Hepatocyte (in vitro differentiated cells): ENCODE data around the gene ACSL5. TPM values are rescaled to one million over a fixed set of nuclear protein-coding genes. Genes with fewer than 3 reads are reported as not detected.
A peak's percentile ranks its signal among the peaks of the same experiment; 100 is the strongest.

Experiments
- DNase-seq: peaks from one replicate; pipeline ENCODE4 v3.0.0-alpha.2; 2016; ENCODE audit warnings: low spot score
- H2AFZ ChIP-seq: fragments of 200-600 bp; sonication (generic); 2 replicates; pipeline ENCODE4 v1.6.0; 2016; ENCODE audit warnings: antibody characterized with exemption, mild to moderate bottlenecking
- H3K27ac ChIP-seq: fragments of 200-600 bp; sonication (generic); 2 replicates; pipeline ENCODE4 v1.5.1; 2016; ENCODE audit warnings: mild to moderate bottlenecking
- H3K27me3 ChIP-seq: fragments of 200-600 bp; sonication (generic); 2 replicates; pipeline ENCODE4 v1.6.1; 2016
- H3K36me3 ChIP-seq: fragments of 200-600 bp; sonication (generic); replicated peaks from 2 replicates; pipeline ENCODE4 v1.5.1; 2016; ENCODE audit warnings: low read depth; ENCODE audit not compliant: insufficient read depth
- H3K4me1 ChIP-seq: fragments of 200-600 bp; sonication (generic); 2 replicates; pipeline ENCODE4 v1.5.1; 2016; ENCODE audit warnings: mild to moderate bottlenecking, moderate library complexity; ENCODE audit not compliant: insufficient read depth
- H3K4me2 ChIP-seq: fragments of 200-600 bp; sonication (generic); 2 replicates; pipeline ENCODE4 v1.6.0; 2016
- H3K4me3 ChIP-seq: fragments of 200-600 bp; sonication (generic); 2 replicates; pipeline ENCODE4 v1.5.1; 2016; ENCODE audit warnings: mild to moderate bottlenecking
- H3K79me2 ChIP-seq: fragments of 200-600 bp; sonication (generic); 2 replicates; pipeline ENCODE4 v1.6.0; 2017; ENCODE audit warnings: mild to moderate bottlenecking
- H3K9me2 ChIP-seq: fragments of 200-600 bp; sonication (generic); replicated peaks from 2 replicates; pipeline ENCODE4 v1.6.0; 2017; ENCODE audit warnings: mild to moderate bottlenecking; ENCODE audit not compliant: insufficient read depth
- H3K9me3 ChIP-seq: fragments of 200-600 bp; sonication (generic); 2 replicates; pipeline ENCODE4 v1.5.1; 2016; ENCODE audit warnings: low read depth, mild to moderate bottlenecking
- H4K20me1 ChIP-seq: fragments of 200-600 bp; sonication (generic); 2 replicates; pipeline ENCODE4 v1.6.0; 2016; ENCODE audit warnings: mild to moderate bottlenecking; ENCODE audit not compliant: insufficient read depth, poor library complexity, severe bottlenecking
- EZH2 ChIP-seq: fragments of 200-600 bp; sonication (generic); IDR thresholded peaks from 2 replicates; pipeline ENCODE4 v1.6.1; 2016; ENCODE audit warnings: antibody characterized with exemption, mild to moderate bottlenecking, borderline replicate concordance
- EZH2phosphoT487 ChIP-seq: fragments of 200-600 bp; sonication (generic); IDR thresholded peaks from one replicate; pipeline ENCODE4 v1.6.1; 2018; ENCODE audit warnings: antibody characterized with exemption, mild to moderate bottlenecking, low read depth, moderate library complexity; ENCODE audit not compliant: unreplicated experiment, severe bottlenecking
- WGBS: methylation state at CpG from one replicate; pipeline ENCODE4 v1.1.6; 2016; ENCODE audit warnings: low lambda C conversion rate; ENCODE audit errors: missing lambda C conversion rate; 5-methylcytosine and 5-hydroxymethylcytosine counted together
- polyA plus RNA-seq: library from polyadenylated mRNA; unstranded; fragments of >200 nt; fragmentation: Nextera tagmentation; extraction: Ambion mirVana; gene quantifications from 2 replicates; pipeline ENCODE4 v1.2.1, GENCODE V29; 2016
- total RNA-seq: library from RNA; depleted of rRNA; stranded (reverse); fragments of >200 nt; gene quantifications from 2 replicates; pipeline ENCODE4 v1.2.3, GENCODE V29; 2014
- TF ChIP-seq, protein P1 (sequence below): fragments of 200-600 bp; sonication (generic); IDR thresholded peaks from 2 replicates; pipeline ENCODE4 v1.5.1; 2016; ENCODE audit warnings: antibody characterized with exemption, mild to moderate bottlenecking; ENCODE audit not compliant: poor library complexity

ACSL5 gene, protein sequence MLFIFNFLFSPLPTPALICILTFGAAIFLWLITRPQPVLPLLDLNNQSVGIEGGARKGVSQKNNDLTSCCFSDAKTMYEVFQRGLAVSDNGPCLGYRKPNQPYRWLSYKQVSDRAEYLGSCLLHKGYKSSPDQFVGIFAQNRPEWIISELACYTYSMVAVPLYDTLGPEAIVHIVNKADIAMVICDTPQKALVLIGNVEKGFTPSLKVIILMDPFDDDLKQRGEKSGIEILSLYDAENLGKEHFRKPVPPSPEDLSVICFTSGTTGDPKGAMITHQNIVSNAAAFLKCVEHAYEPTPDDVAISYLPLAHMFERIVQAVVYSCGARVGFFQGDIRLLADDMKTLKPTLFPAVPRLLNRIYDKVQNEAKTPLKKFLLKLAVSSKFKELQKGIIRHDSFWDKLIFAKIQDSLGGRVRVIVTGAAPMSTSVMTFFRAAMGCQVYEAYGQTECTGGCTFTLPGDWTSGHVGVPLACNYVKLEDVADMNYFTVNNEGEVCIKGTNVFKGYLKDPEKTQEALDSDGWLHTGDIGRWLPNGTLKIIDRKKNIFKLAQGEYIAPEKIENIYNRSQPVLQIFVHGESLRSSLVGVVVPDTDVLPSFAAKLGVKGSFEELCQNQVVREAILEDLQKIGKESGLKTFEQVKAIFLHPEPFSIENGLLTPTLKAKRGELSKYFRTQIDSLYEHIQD
- total RNA-seq (40.2 and 43.1 TPM in 2 replicates), polyA plus RNA-seq (22.2 and 22.7 TPM in 2 replicates)

GRCh38 chr10:112373912-112374338, at the start of gene ACSL5:
Gene ACSL5 (plus strand): TSS chr10:112374116. CDS start chr10:112394947, 20,831 bp downstream.
- Histone ChIP-seq H3K27me3 (no peaks in the 10 kb centered on the region), H3K9me3 (no peaks in the 10 kb centered on the region), H3K36me3 (no peaks in the 10 kb centered on the region), H3K9me2 (no peaks in the 10 kb centered on the region), H3K4me2 (peak within 1 kb of the TSS; percentile 67), H3K27ac (peak within 1 kb of the TSS; percentile 89), H4K20me1 (no peaks in the 10 kb centered on the region), H2AFZ (no peak within 1 kb of the TSS), H3K4me3 (no peak within 1 kb of the TSS), H3K79me2 (peaks cover 3% of the 10 kb centered on the region), H3K4me1 (peaks cover 19% of the 10 kb centered on the region)
- WGBS: 51% methylated on average over 4 of the region's 4 CpGs
- DNase-seq: peak; percentile 48
- TF ChIP-seq EZH2phosphoT487 (no peak), EZH2 (no peak)
- TF ChIP-seq, protein P1, sequence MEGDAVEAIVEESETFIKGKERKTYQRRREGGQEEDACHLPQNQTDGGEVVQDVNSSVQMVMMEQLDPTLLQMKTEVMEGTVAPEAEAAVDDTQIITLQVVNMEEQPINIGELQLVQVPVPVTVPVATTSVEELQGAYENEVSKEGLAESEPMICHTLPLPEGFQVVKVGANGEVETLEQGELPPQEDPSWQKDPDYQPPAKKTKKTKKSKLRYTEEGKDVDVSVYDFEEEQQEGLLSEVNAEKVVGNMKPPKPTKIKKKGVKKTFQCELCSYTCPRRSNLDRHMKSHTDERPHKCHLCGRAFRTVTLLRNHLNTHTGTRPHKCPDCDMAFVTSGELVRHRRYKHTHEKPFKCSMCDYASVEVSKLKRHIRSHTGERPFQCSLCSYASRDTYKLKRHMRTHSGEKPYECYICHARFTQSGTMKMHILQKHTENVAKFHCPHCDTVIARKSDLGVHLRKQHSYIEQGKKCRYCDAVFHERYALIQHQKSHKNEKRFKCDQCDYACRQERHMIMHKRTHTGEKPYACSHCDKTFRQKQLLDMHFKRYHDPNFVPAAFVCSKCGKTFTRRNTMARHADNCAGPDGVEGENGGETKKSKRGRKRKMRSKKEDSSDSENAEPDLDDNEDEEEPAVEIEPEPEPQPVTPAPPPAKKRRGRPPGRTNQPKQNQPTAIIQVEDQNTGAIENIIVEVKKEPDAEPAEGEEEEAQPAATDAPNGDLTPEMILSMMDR: no peak

DNA sequence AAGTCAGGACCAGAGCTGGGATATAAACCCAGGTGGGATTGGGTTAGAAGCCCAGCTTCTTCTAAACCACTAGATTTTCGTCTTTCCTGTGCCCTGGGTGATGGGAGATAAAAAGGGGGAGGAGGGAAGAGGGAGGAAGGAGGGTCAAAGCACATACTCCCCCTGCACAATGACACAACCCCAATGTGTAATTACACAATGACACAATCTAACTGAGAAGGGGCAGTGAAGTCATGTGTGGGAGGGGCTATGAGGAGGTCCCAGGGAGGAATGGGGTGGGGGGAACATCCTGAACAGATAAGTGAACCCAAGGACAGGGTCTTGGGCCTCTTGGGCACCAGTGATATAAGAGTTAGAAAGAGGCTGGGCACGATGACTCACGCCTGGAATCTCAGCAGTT, 46.2 kb upstream of the ACSL5 start:
- no peak for DNase-seq
- Histone ChIP-seq H3K36me3 (no peaks in the 10 kb centered on the region), H3K9me2 (no peaks in the 10 kb centered on the region), H4K20me1 (no peaks in the 10 kb centered on the region), H3K4me1 (peaks cover 15% of the 10 kb centered on the region), H3K4me2 (no peak overlapping the region), H3K4me3 (no peak overlapping the region), H3K79me2 (no peaks in the 10 kb centered on the region), H3K27me3 (no peaks in the 10 kb centered on the region), H3K27ac (no peak overlapping the region), H2AFZ (no peak overlapping the region), H3K9me3 (no peaks in the 10 kb centered on the region)
- 96% methylated on average over 3 of the region's 3 CpGs for WGBS
- TF ChIP-seq, protein P1: no peak
- TF ChIP-seq EZH2 (no peak), EZH2phosphoT487 (no peak)

GRCh38 chr10:112330162-112330561, 43.8 kb upstream of the ACSL5 start:
- Histone ChIP-seq H2AFZ (no peak overlapping the region), H3K4me3 (no peak overlapping the region), H3K79me2 (no peaks in the 10 kb centered on the region), H3K4me2 (no peak overlapping the region), H4K20me1 (no peaks in the 10 kb centered on the region), H3K4me1 (peaks cover 24% of the 10 kb centered on the region), H3K9me2 (no peaks in the 10 kb centered on the region), H3K9me3 (no peaks in the 10 kb centered on the region), H3K36me3 (no peaks in the 10 kb centered on the region), H3K27ac (peak overlapping the region; percentile 26), H3K27me3 (no peaks in the 10 kb centered on the region)
- WGBS: 82% methylated on average over 4 of the region's 4 CpGs
- DNase-seq: peak; percentile 53
- no peak for TF ChIP-seq EZH2phosphoT487
- TF ChIP-seq, protein P1: no peak
- no peak for TF ChIP-seq EZH2
